GM12872 (cell line): Measurements from ENCODE around the gene MYH15.

Experiments used
- TF ChIP-seq, protein P1 (sequence below): IDR thresholded peaks from 3 replicates; pipeline ENCODE4 v1.5.1; 2011; ENCODE audit warnings: low read depth, mild to moderate bottlenecking, low read length, moderate library complexity; ENCODE audit not compliant: insufficient read depth

The MYH15 gene

DNA sequence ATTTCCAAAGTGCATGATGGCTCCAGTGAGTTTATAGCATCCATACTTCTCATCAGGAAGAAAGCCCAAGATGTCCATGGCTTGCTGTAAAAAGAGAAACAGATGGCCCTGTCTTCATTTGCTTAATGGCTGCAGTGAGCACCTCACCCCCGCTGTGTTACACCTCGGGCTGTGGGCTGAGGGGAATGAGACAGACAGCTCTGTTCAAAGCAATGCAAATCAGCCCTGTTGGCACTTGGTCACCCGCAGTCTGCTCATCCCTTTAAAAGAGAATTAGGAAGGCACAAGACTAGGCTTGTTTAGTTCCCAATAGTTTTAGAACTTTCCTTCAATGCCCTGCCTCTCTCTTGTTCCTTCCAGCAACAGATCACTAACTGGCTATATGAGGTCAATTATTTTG is 25.2 kb downstream of the MYH15 start:
- TF ChIP-seq, protein P1, sequence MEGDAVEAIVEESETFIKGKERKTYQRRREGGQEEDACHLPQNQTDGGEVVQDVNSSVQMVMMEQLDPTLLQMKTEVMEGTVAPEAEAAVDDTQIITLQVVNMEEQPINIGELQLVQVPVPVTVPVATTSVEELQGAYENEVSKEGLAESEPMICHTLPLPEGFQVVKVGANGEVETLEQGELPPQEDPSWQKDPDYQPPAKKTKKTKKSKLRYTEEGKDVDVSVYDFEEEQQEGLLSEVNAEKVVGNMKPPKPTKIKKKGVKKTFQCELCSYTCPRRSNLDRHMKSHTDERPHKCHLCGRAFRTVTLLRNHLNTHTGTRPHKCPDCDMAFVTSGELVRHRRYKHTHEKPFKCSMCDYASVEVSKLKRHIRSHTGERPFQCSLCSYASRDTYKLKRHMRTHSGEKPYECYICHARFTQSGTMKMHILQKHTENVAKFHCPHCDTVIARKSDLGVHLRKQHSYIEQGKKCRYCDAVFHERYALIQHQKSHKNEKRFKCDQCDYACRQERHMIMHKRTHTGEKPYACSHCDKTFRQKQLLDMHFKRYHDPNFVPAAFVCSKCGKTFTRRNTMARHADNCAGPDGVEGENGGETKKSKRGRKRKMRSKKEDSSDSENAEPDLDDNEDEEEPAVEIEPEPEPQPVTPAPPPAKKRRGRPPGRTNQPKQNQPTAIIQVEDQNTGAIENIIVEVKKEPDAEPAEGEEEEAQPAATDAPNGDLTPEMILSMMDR: no peak

DNA sequence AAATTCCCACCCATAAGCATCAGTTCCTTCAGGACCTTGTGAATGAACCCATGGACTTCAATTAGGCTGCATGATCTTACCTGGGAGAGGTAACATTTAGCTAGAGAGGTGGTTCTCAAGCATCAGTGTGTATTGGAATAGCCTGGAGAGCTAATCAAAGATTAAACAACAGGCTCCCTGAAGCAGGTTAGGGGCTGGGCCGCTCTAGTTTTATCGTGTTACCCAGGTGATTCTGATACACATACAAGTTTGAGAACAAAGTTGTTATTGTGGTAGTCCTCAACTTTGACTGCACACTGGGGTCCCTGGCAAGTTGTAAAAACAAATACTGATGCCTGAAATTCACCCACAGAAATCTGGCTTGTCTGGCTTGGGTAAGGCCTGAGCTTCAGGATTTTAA is 31.2 kb downstream of the MYH15 start:
- TF ChIP-seq, protein P1: no peak

DNA sequence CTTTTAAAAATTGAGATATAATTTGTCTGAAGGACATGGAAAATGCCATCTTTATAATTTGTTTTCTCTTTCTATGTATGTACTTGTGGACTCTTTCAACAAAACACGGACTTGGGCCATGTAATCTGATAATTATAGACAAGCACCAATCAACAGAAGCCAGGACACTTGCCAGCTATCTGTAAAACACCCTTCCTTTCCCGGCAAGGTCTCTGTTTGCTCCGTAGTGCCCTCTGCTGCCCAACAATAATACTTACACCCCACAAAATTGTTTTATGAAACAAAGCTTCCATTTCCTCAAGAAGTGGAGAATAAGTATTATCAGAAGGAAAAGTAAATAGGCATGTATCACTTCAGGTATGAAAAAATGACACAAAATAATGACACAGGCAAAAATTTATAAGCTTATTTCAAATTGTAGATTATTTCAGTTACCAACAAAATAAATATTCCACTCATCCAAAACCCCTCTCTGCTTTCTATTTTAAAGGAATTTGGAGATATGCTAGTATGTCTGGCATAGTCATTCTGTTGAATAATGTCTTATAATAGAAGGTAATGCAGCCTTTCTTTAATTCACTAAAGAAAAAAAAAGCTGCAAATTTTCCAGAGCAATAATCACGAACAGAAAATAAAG is 32.8 kb downstream of the MYH15 start:
- TF ChIP-seq, protein P1: peak; percentile 66

DNA sequence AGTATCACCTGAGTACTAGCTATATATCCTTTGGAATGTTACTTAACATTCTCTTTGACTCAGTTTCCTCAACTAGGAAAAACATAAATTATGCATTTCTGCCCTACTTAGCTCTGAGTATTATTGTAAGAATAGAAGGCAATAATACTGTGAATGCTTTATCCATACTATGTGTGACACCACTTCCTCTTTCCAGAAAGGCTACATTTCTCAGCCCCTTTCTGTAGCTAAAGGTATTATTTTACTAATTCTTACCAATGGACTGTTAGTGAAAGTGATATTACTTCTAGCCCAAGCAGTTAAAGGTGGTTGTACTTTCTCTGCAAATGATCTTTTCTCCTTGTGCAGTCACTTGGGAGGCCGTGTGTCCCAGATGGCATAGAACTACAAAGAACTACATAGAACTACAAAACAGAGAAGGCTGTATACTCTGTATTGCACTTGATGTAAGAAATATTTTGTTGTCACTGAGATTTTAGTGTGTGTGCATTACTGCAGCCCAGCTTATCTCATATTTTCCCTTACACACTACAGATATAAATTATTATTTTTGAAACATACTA is 35.1 kb downstream of the MYH15 start:
- TF ChIP-seq, protein P1: no peak

DNA sequence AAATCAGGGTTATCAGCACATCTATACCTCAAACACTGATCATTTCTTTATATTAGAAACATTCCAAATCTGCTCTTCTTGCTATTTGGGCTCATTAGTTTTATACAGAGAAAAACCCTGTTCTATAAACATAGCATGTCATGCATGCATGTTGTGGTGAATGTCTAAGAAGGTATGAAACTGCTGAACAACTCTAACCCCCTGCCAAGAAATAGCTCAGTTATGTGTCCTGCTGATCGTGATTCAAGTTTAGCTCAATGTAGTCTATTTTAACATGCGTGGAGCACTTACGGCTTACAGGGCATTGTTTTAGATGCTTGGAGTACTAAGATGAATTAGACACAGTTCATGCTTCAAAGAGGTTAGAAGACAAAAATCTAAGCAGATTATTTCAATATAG is 35.8 kb downstream of the MYH15 start:
- TF ChIP-seq, protein P1: no peak

DNA sequence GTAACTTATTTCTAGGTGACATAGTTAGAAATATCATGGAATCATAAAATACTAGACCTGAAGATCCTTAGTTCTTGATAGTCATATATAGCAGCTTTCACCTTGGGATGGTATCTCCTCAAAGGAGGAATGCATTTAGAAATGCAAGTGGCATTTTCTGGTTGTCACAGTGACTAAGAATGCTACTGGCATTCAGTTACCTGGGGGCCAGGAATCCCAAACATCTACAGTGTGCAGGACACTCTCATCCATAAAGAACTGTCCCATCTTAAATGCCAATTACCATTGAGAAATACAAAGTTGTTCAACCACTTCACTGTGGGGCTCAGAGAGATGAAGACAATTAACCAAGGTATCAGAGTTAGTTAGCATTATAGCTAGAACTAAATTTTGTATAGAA is 36.7 kb downstream of the MYH15 start:
- TF ChIP-seq, protein P1: no peak

DNA sequence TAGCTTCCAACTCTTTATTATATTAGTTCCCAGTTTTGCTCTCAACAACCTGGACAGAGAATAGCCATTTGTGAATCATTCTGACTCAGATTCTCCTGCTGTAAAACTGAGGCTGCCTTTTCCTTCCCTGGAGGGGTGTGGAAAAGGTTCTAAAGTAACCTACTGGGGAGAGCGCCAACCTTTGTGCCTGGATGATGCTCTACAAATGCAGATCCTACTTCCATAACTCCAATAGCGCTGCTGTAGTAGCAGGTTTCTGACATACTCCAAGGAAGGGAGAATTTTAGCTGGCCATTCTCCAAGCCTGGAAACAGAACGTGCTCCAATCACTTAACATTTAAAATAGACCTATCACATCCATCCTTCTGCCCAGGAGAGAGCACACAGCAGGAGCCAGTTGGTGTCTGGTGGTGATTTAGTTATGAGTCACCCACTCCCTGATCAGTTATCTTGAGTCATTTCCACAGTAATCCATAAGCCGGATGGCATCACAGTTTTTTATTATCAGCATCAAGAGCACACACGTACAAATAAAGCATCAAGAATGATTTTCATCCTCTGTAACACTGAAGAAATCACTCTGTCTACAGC is 38.3 kb downstream of the MYH15 start:
- TF ChIP-seq, protein P1: no peak
